Measurements from ENCODE around the gene RELCH. TPM values are rescaled to one million over a fixed set of nuclear protein-coding genes. Genes with fewer than 3 reads are reported as not detected.

RELCH gene
- total and polyA plus RNA-seq, 4 donors: 11.6 to 69.2 (median 22.3) TPM

DNA sequence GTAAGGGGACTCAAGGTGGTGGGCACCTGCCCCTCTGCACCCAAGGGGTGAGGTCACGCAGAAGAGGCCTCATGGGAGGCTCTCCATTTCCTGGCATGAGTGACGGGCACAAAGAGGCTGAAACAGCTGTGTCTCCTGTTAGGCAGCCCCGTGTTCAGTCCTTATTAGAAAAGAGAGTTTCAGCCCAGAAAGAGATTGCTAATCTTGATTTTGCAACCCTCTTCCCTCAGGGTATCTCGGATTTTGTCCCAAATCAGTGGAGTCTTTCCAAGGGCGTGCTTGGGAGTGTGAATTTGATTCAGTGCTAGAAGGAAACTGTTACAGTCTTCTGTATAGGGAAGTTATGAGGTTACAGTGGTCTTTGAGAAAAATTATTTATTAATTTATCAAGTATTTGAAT, 148.4 kb downstream of the RELCH start:
- Histone ChIP-seq H3K27me3 (ENCODE audit: control insufficient read depth in 3 of 3, insufficient read depth in 3 of 3, low read length in 2 of 3) (peaks cover 0 to 18% (median 9%) of the 10 kb centered on the region in 3 donors), H3K4me3 (no peak overlapping the region), H3K9ac (ENCODE audit: insufficient read depth in 1 of 2, low read length in 2 of 2) (no peak overlapping the region), H3K4me1 (ENCODE audit: control insufficient read depth in 5 of 5, insufficient read depth in 5 of 5, low read length in 5 of 5) (peaks cover 0 to 1% (median 0%) of the 10 kb centered on the region in 5 donors), H3K36me3 (ENCODE audit: control insufficient read depth in 4 of 4, insufficient read depth in 4 of 4, low read length in 4 of 4) (no peaks in the 10 kb centered on the region), H3K27ac (ENCODE audit: low read depth in 1 of 2, low read length in 1 of 2) (no peak overlapping the region), H3K9me3 (ENCODE audit: control insufficient read depth in 4 of 4, insufficient read depth in 3 of 4, low read length in 3 of 4) (no peaks in the 10 kb centered on the region)
- WGBS, 2 donors: 67 to 80% methylated on average over 5 of the region's 5 CpGs
- TF ChIP-seq, protein P1, sequence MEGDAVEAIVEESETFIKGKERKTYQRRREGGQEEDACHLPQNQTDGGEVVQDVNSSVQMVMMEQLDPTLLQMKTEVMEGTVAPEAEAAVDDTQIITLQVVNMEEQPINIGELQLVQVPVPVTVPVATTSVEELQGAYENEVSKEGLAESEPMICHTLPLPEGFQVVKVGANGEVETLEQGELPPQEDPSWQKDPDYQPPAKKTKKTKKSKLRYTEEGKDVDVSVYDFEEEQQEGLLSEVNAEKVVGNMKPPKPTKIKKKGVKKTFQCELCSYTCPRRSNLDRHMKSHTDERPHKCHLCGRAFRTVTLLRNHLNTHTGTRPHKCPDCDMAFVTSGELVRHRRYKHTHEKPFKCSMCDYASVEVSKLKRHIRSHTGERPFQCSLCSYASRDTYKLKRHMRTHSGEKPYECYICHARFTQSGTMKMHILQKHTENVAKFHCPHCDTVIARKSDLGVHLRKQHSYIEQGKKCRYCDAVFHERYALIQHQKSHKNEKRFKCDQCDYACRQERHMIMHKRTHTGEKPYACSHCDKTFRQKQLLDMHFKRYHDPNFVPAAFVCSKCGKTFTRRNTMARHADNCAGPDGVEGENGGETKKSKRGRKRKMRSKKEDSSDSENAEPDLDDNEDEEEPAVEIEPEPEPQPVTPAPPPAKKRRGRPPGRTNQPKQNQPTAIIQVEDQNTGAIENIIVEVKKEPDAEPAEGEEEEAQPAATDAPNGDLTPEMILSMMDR (IDR thresholded peaks at IDR 0.05; ENCODE audit: control extremely low read depth, extremely low read depth): no peak
- ATAC-seq (ENCODE audit: insufficient read depth, low FRiP score) (no peak), DNase-seq (no peak)

DNA sequence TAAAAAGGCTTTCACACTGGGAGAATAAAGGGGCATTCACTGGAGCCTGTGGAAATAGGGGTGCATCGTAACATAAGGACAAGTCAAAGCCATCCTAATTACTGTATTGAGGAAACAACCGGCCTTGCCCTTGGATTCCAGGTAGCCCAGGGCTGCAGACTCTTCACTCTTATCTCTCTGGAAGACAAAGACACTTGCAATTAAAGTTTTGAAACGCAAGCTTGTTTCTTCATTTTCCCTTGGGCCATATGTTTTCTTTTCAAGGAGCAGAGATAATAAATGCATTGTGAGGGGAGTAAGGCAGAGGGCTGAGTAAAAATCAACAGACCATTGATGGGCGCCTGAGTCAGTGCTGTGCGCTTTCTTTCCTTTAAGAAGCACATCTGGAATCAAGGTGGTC, 149.6 kb downstream of the RELCH start:
- 96 to 97% methylated on average over 5 of the region's 5 CpGs for WGBS, 2 donors
- Histone ChIP-seq H3K27me3 (ENCODE audit: control insufficient read depth in 3 of 3, insufficient read depth in 3 of 3, low read length in 2 of 3) (peaks cover 0 to 18% (median 9%) of the 10 kb centered on the region in 3 donors), H3K4me3 (no peak overlapping the region), H3K36me3 (ENCODE audit: control insufficient read depth in 4 of 4, insufficient read depth in 4 of 4, low read length in 4 of 4) (no peaks in the 10 kb centered on the region), H3K9me3 (ENCODE audit: control insufficient read depth in 4 of 4, insufficient read depth in 3 of 4, low read length in 3 of 4) (no peaks in the 10 kb centered on the region), H3K9ac (ENCODE audit: insufficient read depth in 1 of 2, low read length in 2 of 2) (no peak overlapping the region), H3K27ac (ENCODE audit: low read depth in 1 of 2, low read length in 1 of 2) (no peak overlapping the region), H3K4me1 (ENCODE audit: control insufficient read depth in 5 of 5, insufficient read depth in 5 of 5, low read length in 5 of 5) (peaks cover 0 to 1% (median 0%) of the 10 kb centered on the region in 5 donors)
- DNase-seq (no peak), ATAC-seq (ENCODE audit: insufficient read depth, low FRiP score) (no peak)
- TF ChIP-seq, protein P1 (IDR thresholded peaks at IDR 0.05; ENCODE audit: control extremely low read depth, extremely low read depth): no peak

DNA sequence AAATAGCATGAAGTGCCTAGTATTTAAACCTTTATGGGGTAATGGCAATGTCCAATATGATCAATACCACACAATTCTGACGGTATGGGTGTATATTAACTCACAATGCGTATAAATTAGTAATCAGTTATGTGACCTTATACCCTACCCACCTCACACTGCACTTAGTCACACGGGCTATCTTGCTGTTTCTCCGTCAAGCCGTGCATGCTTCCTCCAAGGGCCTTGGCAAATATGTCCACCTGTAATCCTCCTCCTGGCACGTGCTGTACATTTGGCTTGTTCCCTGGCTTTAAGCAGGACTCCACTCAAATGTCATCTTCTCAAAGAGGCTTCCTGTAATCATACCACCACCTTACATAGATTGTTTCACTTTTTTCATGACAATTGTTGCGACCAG, 150.3 kb downstream of the RELCH start:
- Histone ChIP-seq H3K27ac (ENCODE audit: low read depth in 1 of 2, low read length in 1 of 2) (no peak overlapping the region), H3K27me3 (ENCODE audit: control insufficient read depth in 3 of 3, insufficient read depth in 3 of 3, low read length in 2 of 3) (peaks cover 0 to 18% (median 9%) of the 10 kb centered on the region in 3 donors), H3K4me1 (ENCODE audit: control insufficient read depth in 5 of 5, insufficient read depth in 5 of 5, low read length in 5 of 5) (no peaks in the 10 kb centered on the region), H3K4me3 (no peak overlapping the region), H3K9me3 (ENCODE audit: control insufficient read depth in 4 of 4, insufficient read depth in 3 of 4, low read length in 3 of 4) (no peaks in the 10 kb centered on the region), H3K9ac (ENCODE audit: insufficient read depth in 1 of 2, low read length in 2 of 2) (no peak overlapping the region), H3K36me3 (ENCODE audit: control insufficient read depth in 4 of 4, insufficient read depth in 4 of 4, low read length in 4 of 4) (no peaks in the 10 kb centered on the region)
- DNase-seq: no peak
- ATAC-seq (ENCODE audit: insufficient read depth, low FRiP score): no peak
- TF ChIP-seq, protein P1 (IDR thresholded peaks at IDR 0.05; ENCODE audit: control extremely low read depth, extremely low read depth): no peak
- WGBS, 2 donors: 84 to 93% methylated on average over 7 of the region's 7 CpGs
